ENCODE data around the gene TPSAB1.

GRCh38 chr16:1288813-1289476 is 48.4 kb downstream of the TPSAB1 start:
- no peak for TF ChIP-seq CTCF (conservative IDR thresholded peaks at IDR 0.05; ENCODE audit: low read length)
- TF ChIP-seq EZH2phosphoT487 (IDR thresholded peaks at IDR 0.05; ENCODE audit: borderline replicate concordance, low read depth, low read length), result no peak

All from OCI-LY7 (cell line).